NCI-H187 (cell line): Measurements from ENCODE around the gene PARD6A.

ENCODE experiments used
- DNase-seq, 2 experiments: peaks; one replicate each; lab custom pipeline; 2025; lab: John Stamatoyannopoulos, UW

Gene PARD6A

DNA sequence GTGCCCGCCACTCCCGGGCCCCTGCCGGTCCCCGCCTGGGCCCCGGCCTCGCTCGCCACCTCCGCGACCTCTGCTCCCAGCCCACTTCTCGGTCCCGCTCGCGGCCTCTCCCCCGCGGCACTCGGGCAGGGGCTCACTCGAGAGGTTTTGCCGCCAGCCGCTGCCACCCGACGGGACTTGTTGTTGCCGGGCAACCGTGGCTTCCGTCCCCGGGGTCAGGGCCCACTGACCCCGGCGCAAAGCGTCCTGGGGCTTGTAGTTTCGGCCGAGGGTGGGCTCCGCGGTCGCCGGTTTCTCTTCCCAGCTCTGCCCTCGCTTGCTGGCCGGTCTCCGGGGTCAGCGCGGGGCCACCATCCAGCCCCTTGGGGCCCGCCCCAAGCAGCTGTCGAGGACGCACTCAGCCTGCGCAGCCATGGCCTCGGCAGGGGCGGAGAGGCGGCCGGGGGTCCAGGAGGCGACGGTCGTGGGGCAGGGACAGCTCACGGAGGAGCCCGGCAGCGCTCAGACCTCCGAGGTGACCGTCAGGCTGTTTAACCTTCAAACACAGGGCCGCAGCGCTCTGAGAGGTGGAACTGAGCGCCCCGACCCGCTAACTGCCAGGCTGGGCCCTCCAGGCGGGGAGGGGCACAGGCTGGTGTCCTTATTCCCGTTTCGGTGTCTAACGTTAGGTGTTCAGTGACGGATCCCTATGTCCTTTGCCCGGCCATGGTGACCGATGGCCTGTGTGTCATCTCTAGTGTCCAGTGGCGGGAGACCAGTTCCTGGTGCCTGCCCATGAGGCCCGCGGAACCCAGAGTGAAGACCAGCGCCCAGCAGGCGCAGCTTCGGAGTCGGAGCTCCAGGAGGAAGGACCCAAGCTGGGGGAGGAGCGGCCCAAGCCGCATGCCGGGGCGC is 6.0 kb downstream of the PARD6A start, which contains the start of the genes C16orf86 and ENKD1:
Gene C16orf86, plus strand, starts transcription at position 256 of the 894 bp plus-strand sequence. Its CDS starts 157 bp downstream, at position 413.
Gene ENKD1, minus strand, starts transcription at position 192 of the 894 bp plus-strand sequence. CDS start 308 bp downstream, outside the sequence.
- peak; percentile 24 to 53 for DNase-seq

DNA sequence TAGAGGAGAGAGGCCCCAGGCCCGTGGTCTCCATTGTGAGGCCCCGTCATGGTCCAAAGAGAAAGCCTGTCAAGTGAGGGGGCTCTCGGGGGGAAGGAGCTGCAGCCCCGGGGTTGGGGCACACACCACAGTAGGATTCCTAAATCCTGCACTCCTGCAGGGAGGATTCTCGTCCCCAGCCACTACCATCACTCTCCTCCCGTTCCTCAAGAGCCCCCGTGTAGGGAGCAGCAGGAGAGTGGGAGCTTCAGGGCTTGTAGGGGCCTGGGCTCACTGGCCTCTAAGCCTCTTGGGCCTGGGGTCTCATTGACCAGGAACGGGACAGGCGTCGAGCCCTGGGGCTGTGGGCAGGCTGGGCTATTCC is 6.7 kb downstream of the PARD6A start:
- DNase-seq: no peak

DNA sequence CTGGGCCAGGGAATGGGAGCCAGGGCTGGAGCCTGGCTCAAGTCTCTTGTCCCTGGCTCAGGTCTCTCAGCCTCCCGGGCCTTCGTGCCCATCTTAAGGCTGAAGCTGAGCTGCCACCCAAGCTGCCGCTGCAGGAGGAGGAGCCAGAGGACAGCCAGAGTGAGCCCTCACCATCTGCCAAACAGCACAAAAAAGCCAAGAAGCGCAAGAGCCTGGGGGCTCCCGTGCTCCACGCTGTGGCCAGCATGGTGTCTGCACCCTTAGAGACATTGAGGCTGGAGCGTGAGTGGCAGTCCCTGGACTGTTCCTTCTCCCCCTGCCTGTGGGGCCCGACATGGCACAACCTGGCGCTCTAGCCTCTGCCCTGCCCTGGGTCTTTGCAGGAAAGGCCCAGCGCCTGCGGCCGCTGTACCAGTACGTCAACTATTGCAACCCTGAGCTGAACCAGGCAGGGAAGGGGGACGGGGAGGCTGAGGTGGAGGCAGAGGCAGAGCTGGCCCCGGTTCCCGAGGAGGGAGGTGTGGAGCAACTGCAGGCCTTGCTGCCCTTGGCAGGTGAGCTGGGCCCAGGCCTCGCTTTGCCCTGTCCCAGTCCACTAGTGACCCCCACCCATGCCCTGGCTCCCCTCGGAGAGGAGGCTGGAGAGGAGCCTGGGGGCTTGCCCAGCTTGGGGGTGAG is 7.2 kb downstream of the PARD6A start:
- peak; percentile 31 to 58 for DNase-seq

DNA sequence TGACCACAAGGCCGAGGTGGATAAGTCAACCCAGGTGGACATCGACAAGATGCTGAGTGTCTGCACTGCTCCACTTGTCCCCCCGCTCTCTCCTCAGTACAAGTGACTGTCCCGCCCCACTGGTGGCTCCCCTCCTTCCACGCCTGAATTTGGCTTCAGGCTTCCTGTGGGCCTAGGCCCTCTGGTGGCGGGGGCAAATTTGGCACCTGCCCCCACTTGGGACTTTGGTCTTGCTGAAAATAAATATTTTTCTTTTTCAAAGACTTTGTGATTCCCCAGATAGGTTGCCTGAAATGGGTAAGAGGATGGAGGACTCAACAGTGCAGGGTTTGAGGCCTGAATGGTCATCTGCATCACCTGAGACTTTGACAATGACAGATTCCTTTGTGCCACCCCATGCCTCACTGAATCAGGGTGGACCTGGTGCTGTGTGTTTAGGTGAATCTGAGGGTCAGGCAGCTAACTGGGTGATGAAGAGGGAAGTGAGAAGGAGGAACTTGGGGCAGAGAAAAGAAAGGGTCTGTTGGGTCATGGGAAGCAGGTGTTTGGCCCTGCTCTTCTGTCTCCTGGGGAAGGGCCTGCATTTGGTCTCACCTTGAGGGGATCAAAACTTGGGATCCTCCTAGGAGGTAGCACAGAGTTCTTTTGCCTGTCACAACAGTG is 7.9 kb downstream of the PARD6A start:
- no peak for DNase-seq

DNA sequence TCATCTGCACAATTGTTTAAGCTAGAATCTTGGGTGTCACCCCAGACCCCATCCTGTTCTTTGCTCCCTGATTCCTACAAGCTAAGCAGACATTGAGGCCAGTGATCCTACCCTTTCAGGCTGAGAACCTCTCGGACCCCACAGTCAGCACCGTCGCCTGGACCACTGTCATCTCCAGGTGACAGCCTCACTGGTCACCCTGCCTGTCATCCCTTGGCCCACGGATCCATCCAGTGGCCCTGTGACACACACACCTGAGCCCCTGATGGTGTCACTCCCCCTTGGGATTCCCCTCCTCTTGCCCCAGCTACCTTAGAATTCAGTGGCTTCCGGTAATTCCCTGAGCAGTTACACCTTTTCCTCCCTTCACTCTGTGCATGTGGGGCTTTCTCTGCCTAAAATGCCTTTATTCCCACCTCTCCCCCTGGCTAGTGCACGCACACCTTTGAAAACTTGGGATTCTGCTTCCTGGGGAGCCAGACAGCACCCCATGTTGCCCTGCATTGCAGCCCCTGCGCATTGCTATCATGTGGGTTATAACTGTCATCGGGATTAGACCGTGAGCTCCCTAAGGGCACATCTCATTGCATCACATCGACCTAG is 8.8 kb downstream of the PARD6A start:
- DNase-seq: no peak

DNA sequence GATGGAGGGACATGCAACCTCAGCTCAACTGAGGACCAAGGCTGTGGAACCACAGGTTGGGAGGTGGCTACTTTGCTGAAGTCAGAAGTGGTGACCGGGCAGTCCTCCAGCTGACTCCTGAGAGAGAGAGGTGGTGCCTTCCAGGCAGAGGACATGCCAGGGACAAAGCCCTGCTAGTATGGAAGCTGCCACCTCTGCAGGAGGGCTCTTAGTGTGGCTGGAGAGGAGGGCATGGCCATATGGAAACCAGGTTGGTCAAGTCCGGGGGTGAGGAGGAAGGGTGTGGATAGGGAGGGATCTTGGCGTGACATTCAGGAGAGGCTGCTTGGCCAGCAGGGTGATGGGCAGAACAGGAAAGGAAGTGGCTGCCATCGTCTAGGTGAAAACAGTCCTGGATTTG is 11.5 kb downstream of the PARD6A start:
- no peak for DNase-seq

DNA sequence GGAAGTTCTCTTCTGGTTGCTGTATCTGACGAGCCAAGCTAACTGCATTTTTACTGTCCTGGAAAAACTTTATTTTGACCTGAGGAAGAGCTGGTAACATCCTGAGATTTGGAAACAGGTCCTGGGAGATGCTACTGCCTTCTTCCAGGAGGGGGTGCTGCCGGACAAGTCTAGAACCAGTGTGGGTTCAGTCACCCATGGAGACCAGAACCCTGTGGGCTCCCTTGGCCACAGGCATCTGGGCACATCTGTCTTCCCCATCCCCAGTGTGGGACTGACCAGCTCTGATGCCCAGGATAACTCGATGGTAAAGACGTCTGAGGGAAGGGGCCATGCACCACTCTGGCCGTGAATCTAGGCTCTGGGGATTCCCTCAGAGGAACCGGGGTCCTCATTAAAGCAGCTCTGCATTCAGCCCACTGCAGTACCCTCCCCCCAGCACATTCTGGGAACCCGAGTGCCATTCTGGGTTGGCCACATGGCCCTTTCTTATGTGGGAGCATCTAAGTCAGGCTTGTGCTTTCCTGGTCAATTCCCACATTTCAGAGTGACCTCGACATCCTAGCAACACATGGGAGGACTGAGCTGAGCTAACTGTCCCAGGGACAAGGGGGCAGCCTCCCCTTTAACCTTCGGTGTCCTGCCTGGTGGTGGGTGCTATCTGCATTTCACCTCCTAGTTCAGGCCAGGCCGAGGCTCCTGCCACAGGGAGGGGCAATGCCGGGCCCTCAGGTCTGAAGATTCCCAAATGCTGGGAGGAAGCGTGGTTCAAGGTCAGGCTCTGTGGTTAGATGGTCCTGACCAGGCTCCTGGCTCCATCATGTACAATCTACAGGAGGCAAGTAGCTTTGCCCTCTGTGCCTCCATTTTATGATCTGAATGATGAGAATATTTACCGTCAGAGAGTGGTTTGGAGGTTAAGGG is 12.2 kb downstream of the PARD6A start:
- peak; percentile 0 to 20 for DNase-seq

DNA sequence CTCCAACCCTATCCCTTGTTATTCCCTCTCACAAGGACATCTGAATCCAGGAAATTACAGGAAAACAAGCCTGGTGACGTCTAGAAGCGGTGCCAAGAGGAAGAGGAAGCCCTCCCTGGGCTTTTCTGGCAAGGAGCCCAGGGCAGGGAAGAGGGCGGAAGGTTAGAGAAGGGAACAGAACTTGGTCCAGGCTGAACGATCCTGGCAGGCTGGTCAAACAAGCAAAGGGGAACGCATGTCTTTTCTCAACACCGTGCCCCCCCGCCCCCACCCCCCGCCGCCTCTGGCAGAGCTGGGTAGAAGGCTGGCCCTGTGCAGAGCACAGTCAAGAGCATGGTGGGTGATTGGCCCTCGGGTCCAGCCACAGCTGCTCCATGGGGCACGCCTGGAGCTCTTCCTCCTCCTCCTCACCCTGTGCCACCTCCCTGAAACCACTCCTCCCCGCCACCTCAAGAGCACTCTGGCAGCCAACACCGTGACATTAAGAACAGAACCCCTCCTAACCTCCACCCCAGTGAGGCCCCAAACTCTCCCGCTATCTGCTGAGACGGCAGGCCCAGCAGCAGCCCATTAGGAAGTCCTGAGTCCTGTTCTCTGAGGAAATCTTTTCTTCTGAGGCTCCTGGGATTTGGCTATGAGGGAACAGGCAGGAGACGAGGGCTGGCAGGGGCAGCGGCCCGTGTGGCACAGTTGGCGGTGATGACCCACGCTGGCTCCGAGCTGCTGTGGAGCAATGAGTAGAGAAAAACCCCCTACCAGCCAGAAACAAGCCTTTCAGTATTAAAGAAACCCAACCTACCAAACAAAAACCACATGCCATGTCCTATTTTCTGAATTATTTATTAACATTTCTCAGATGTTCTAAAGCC is 13.2 kb downstream of the PARD6A start:
- DNase-seq: peak in 1 of 2 experiments; percentile 11

DNA sequence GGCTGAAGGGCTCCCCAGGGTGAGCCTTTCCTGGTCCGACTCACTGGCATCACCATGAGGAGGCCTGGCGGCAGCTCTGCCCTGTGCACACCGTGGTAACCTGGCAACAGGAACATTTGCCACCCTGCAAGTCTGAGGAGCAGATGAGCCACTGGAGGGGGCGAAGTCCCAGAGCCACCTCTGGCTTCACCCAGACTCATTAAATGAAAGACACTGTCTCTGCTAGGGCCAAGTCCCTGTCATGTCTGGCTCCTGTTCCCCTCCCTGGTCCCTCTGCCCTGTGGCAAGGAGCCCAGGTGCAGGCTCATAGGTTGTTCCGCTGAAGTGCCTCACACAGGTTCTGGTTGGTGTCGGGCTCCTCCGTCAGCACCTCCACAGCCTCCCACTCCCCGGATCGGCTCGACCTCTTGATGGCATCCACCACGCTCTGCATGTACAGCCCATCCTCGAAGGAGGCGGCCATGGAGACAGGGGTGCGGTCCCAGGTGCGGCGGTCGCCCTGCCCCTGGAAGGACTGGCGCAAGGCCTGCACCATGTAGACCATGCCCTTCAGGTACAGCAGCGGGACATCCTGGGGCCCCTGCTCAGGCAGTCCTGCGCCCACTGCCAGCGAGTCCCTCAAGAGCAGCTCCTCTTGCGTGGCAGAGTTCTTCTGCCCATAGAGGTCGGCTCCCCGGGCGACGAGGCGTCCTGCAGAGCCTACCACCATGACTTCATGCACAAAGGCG is 14.3 kb downstream of the PARD6A start:
- no peak for DNase-seq

DNA sequence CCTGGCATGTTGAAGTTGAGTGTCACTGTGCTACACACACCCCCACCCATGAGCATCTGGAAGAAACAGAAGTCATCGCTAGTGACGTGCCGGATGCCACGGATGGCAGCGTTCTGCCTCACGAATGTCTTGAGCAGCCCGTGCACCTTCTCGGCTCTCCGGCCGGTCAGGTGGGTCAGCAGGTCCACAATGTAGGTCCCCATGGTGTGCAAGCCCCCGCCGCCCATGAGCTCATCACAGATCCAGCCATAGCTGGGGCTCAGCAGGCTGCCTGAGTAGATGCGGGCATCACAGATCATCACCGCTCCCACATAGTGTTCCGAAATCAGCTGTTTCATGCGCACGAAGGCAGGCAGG is 14.8 kb downstream of the PARD6A start:
- DNase-seq: no peak

DNA sequence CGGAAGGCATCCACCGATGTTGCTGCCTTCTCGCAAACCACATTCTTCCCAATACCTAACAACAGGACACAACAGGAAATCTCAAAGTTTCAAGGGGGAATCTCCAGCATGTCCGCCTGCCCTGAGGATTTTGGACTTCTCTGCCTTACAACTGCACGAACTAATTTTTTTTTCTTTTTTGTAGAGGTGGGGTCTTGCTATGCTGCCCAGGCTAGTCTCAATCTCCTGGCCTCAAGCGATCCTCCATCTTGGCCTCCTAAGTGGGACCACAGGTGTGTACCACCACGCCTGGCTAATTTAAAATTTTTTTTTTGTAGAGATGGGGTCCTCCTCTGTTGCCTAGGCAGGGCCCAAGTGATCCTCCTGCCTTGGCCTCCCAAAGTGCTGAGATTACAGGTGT is 15.2 kb downstream of the PARD6A start:
- DNase-seq: no peak

DNA sequence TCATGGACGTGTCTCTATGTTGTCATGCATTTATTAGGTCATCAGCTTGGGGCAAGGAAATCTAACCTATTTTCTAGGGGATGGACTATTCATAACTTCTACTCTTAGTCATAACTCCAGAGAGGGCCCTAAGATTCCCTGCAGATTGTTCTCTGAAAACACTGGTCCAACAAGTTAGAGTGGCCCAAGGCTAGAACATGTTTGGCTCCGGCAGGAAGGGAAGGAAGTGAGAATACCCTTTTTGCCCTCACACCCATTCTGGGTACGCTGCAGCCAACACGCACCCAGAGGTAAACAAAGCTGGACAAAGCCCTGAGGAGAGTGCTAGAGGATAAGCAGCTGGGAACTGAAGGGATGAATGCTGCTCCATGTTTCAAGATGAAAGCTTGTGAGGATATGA is 15.8 kb downstream of the PARD6A start:
- no peak for DNase-seq

DNA sequence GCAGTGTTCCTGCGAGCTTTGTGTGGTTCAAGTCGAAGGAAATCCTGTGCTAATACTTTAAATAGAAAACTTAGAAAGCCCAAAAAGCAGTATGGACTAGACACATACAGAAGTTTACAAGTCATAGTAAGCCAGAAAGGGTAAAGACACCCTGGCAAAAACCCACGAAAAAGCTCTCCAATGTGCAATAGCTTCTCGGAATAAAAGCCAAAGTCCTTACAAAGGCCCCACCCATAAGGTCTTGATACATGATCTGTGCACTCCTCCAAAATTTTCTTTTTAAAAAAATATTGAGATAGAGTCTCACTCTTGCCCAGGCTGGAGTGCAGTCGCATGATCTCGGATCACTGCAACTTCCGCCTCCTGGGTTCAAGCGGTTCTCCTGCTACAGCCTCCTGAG is 16.2 kb downstream of the PARD6A start:
- no peak for DNase-seq

DNA sequence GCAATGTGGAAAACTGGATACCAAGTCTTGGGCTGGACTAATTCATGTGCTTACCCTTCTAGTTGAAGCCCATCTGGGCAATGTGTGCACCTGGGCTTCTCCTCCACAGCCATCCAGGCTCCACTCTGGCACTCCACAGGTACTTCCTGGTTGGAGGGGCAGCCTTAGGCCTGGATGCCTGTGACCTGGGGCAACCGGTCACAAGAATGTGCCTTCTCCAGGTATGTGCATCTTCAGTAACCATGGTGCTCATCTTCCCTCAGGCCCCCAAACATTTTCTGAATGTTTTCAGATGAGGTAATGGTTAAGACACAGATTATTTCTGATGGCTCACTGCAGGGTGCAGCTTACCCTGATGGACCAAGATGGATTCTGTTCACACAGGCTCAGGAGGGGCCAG is 17.0 kb downstream of the PARD6A start:
- no peak for DNase-seq

DNA sequence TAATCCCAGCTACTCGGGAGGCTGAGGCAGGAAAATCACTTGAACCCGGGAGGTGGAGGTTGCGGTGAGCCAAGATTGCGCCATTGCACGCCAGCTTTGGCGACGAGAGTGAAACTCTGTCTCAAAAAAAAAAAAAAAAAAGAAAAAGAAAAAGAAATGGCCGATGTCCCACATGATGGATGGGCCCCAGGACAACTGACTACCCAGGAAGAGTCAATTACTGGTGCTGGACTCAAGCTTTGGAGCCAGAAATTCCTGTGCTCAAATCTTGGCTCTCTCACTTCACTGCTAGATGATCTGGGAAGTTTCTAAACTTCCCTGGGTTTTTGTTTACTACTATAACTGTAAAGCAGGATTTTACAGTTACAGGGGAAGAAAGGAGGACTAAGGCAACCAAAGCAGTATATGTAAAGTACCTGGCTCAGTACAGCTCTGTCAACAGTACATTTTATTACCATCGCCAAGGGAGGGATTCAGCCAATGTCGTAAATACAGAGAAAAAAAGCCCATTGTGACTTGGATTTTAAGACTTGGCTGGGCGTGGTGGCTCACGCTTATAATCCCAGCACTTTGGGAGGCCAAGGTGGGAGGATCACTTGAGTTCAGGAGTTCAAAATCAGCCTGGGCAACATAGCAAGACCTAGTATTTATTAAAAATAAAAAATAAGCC is 17.7 kb downstream of the PARD6A start:
- DNase-seq: no peak

DNA sequence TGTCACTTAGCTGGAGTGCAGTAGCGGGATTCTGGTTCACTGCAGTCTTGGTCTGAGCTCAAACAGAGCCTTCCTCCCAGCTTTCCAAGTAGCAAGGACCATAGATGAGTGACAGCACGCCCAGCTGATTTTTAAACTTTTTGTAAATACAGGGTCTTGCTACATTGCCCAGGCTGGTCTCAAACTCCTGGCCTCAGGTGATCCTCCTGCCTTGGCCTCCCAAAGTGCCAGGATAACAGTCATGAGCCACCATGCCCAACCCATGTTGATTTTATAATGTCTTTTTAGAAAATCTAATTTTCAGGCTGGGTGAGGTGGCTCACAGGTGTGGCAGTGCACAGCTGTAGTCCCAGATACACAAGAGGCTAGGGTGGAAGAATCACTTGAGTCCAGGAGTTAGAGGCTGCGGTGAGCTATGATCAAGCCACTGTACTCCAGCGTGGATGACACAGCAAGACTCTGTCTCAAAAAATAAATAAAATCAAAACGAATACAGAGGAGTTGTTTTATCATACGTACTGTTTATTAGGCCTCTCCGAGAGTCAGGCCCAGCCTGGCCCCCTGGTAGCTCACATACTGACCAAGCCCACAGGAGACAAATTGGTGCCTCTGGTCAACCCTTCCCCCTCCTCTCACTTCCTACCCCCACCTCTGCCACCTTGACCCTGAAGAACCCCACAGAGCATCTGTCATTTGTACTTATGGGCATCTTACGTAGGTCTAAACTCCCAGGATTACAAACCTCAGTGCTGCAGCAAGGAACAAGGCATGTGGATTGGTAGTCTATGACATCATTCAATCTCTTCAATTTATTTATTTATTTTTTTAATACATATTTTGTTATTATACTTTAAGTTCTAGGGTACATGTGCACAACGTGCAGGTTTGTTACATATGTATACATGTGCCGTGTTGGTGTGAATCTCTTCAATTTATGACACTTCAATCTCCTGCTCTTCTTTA is 19.5 kb downstream of the PARD6A start:
- DNase-seq: no peak

DNA sequence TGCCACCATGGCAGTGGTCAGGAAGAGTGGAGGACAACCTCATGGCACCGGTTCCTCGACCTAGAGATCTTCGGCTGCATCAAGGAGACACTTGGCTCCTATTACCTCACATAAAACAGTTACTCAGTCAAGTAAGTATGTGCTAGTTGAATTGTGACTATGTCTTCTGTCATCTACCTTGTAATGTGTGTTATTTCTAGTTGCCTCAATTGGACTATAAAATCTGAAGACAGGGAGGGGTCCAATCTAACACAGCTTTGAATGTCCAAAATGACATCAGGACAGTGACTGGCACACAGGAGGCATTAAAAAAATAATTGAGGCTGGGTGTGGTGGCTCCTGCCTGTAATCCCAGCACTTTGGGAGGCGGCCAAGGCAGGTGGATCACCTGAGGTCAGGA is 23.0 kb downstream of the PARD6A start:
- DNase-seq: no peak
